ENCODE results near the gene SOX10. TPM values are rescaled to one million over a fixed set of nuclear protein-coding genes. Genes with fewer than 3 reads are reported as not detected.
A peak's percentile ranks its signal among the peaks of the same experiment; 100 is the strongest.

Gene SOX10
- total and polyA plus RNA-seq, 9 of the 15 experiments (the other 6 are each of a cell fraction or from before 2014, with no cell fraction given), result not detected

DNA sequence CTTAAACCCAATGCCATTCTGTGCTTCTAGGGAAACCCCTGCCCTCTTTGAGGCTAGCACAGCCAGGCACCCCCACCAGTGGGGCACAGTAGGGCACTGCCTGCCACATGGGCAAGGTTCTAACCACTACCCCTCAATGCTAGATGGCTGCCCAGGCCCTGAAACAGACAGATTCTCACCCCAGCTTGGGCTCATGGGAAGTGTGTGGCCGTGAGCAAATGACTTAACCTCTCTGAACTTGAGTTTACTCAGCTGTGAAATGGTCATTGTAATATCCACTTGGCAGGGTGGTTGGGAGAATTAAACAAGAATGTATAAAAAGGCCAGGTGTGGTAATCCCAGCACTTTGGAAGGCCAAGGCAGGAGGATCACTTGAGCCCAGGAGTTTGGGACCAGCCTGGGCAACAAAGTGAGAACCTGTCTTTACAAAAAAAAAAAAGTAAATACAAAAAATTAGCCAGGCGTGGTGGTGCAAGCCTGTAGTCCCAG, 53.4 kb downstream of the SOX10 start:
- no peaks in the 10 kb centered on the region for H3K27me3 ChIP-seq (ENCODE audit: control insufficient read depth in 2 of 2, insufficient read depth in 2 of 2, low read length in 2 of 2)
- no peak overlapping the region for H3K27ac ChIP-seq (ENCODE audit: extremely low read depth, low read depth, low read length)
- no TSS peak for BruUV-seq (replicated peaks)
- peaks cover 19% of the 10 kb centered on the region; the same call in 2 of the 3 replicates for H3K36me3 ChIP-seq (ENCODE audit: control insufficient read depth, insufficient read depth, low read length)
- ChIA-PET POLR2A (interaction anchor here (0.7 to 1.2 kb wide), 2 partner anchors 20 to 36 kb away, joined by 3 to 5 read pairs; no protein-coding TSS in a partner anchor), CTCF (ENCODE audit: low intra/inter-chr PET ratio) (interaction anchor here (1.3 kb wide), 1 partner anchor 25 kb away, joined by 3 read pairs; no protein-coding TSS in a partner anchor)
- ATAC-seq (no peak), FAIRE-seq (no peak), DNase-seq (ENCODE audit: extremely low read depth in 1 of 4, low spot score in 3 of 4) (no peak)
- no peaks in the 10 kb centered on the region for H3K79me2 ChIP-seq (ENCODE audit: control insufficient read depth, insufficient read depth, low read length)
- no peak overlapping the region for H3K4me2 ChIP-seq (ENCODE audit: insufficient read depth, low read length)
- no peaks in the 10 kb centered on the region for H3K9me1 ChIP-seq (ENCODE audit: control insufficient read depth, insufficient read depth, low read length)
- no peak overlapping the region for H3K4me3 ChIP-seq
- H2AFZ ChIP-seq (ENCODE audit: low read depth, low read length), result no peak overlapping the region
- no peaks in the 10 kb centered on the region for H3K9me3 ChIP-seq (replicated peaks; ENCODE audit: control insufficient read depth, insufficient read depth, low read depth, low read length)
- intact Hi-C loops (cut with micrococcal nuclease) (no loop called here), in situ Hi-C loops (cut with MboI) (no loop called here)
- 0 out of 4 replicates have a peak overlapping the region, but pooled peaks of 1 of the 2 experiments have one; percentile 52 for H3K9ac ChIP-seq (ENCODE audit: insufficient read depth in 1 of 2, low read depth in 2 of 2, low read length in 2 of 2)
- H3K4me1 ChIP-seq (replicated peaks in 1 of 2; ENCODE audit: control insufficient read depth in 2 of 2, insufficient read depth in 2 of 2, low read length in 2 of 2), result peaks cover 9 to 28% of the 10 kb centered on the region in 2 experiments; a peak in 4 of 5 replicates
- WGBS (ENCODE audit: insufficient coverage, low coverage, missing lambda C conversion rate), result 100% methylated on average over 1 of the region's 2 CpGs
- no peaks in the 10 kb centered on the region for H4K20me1 ChIP-seq (replicated peaks; ENCODE audit: control insufficient read depth, insufficient read depth, low read length)
- TF ChIP-seq BCLAF1 (IDR thresholded peaks at IDR 0.05; ENCODE audit: borderline replicate concordance in 1 of 2, control insufficient read depth in 1 of 2, low read depth in 2 of 2, low read length in 1 of 2) (no peak), RBM14 (IDR thresholded peaks at IDR 0.05; ENCODE audit: borderline replicate concordance, insufficient read depth, low read depth, low read length) (no peak), MCM7 (IDR thresholded peaks at IDR 0.05) (no peak), CTCFL (IDR thresholded peaks at IDR 0.05; ENCODE audit: borderline replicate concordance, insufficient read depth, low read depth, low read length, poor library complexity, severe bottlenecking) (no peak), KDM2B (CRISPR knock-in tag; IDR thresholded peaks at IDR 0.05) (no peak), HOMEZ (CRISPR knock-in tag; IDR thresholded peaks at IDR 0.05) (no peak), HDAC8 (tag; IDR thresholded peaks at IDR 0.05) (no peak)
- TF ChIP-seq, protein P1, sequence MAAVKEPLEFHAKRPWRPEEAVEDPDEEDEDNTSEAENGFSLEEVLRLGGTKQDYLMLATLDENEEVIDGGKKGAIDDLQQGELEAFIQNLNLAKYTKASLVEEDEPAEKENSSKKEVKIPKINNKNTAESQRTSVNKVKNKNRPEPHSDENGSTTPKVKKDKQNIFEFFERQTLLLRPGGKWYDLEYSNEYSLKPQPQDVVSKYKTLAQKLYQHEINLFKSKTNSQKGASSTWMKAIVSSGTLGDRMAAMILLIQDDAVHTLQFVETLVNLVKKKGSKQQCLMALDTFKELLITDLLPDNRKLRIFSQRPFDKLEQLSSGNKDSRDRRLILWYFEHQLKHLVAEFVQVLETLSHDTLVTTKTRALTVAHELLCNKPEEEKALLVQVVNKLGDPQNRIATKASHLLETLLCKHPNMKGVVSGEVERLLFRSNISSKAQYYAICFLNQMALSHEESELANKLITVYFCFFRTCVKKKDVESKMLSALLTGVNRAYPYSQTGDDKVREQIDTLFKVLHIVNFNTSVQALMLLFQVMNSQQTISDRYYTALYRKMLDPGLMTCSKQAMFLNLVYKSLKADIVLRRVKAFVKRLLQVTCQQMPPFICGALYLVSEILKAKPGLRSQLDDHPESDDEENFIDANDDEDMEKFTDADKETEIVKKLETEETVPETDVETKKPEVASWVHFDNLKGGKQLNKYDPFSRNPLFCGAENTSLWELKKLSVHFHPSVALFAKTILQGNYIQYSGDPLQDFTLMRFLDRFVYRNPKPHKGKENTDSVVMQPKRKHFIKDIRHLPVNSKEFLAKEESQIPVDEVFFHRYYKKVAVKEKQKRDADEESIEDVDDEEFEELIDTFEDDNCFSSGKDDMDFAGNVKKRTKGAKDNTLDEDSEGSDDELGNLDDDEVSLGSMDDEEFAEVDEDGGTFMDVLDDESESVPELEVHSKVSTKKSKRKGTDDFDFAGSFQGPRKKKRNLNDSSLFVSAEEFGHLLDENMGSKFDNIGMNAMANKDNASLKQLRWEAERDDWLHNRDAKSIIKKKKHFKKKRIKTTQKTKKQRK (IDR thresholded peaks at IDR 0.05; ENCODE audit: borderline replicate concordance, low read depth, low read length), result no peak
